Measurements from ENCODE around the gene ZFHX2. TPM values are rescaled to one million over a fixed set of nuclear protein-coding genes. Genes with fewer than 3 reads are reported as not detected.

The ZFHX2 gene
- total and polyA plus RNA-seq, 2 of the 13 experiments (the other 11 are each of a cell fraction or from before 2014, with no cell fraction given), result 0.17 to 0.44 TPM

DNA sequence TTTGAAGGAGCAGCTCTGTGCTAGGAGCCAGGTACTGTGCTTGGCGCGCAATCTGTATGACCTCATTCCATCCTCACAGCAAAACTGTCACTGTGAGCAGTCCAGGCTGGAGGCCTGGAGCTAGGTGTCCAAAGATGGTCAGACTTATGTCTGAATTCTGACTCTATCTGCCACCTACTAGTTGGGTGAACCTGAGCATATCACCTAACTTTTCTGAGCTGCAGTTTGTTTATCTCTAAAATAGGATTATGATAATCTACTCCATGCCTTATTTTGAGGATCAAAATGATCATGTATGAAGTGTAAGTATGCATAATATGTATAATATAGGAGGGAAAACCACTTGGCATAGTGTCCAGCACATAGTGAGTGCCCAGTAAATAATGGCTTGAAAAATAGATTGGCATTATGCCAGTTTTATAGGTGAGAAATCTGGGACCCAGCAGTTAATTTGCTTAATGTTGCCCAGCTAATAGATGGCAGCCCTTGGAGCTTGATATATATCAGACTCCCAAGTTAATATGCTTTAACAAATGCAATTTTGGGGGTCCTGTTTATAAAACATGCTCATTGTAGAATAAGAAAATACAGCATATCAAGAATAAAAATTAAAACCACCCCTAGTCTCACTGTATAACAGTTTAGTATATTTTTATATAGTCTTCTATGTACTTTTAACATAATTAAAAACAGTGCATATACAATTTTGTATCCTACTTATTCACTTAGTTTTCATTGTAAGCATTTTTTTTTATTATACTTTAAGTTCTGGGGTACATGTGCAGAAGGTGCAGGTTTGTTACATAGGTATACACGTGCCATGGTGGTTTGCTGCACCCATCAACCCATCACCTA, 31.6 kb upstream of the ZFHX2 start (continued):
- no peak for TF ChIP-seq NFAT5 (CRISPR knock-in tag; IDR thresholded peaks at IDR 0.05)
- TF ChIP-seq KLF6 (CRISPR knock-in tag; IDR thresholded peaks at IDR 0.05), result no peak
- TF ChIP-seq RBAK (CRISPR knock-in tag; IDR thresholded peaks at IDR 0.05), result no peak
- TF ChIP-seq, protein P1, sequence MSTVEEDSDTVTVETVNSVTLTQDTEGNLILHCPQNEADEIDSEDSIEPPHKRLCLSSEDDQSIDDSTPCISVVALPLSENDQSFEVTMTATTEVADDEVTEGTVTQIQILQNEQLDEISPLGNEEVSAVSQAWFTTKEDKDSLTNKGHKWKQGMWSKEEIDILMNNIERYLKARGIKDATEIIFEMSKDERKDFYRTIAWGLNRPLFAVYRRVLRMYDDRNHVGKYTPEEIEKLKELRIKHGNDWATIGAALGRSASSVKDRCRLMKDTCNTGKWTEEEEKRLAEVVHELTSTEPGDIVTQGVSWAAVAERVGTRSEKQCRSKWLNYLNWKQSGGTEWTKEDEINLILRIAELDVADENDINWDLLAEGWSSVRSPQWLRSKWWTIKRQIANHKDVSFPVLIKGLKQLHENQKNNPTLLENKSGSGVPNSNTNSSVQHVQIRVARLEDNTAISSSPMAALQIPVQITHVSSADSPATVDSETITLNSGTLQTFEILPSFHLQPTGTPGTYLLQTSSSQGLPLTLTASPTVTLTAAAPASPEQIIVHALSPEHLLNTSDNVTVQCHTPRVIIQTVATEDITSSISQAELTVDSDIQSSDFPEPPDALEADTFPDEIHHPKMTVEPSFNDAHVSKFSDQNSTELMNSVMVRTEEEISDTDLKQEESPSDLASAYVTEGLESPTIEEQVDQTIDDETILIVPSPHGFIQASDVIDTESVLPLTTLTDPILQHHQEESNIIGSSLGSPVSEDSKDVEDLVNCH (CRISPR knock-in tag; IDR thresholded peaks at IDR 0.05), result no peak
- no peak for TF ChIP-seq U2AF2 (IDR thresholded peaks at IDR 0.05; ENCODE audit: low read depth, low read length)
- no peak for TF ChIP-seq CHCHD3 (CRISPR knock-in tag; IDR thresholded peaks at IDR 0.05)
- TF ChIP-seq SNRNP70 (IDR thresholded peaks at IDR 0.05; ENCODE audit: low read depth, low read length), result peak; percentile 81; the same call in 1 of the 2 replicates
- TF ChIP-seq ZNF530 (CRISPR knock-in tag; IDR thresholded peaks at IDR 0.05; ENCODE audit: low read depth), result no peak
- TF ChIP-seq ZNF343 (CRISPR knock-in tag; IDR thresholded peaks at IDR 0.05), result 0 out of 2 replicates have a peak, but pooled peaks have one; percentile 8
- TF ChIP-seq ADNP (CRISPR knock-in tag; IDR thresholded peaks at IDR 0.05), result no peak
- TF ChIP-seq ZNF253 (CRISPR knock-in tag; IDR thresholded peaks at IDR 0.05; ENCODE audit: borderline replicate concordance), result no peak
- peak; percentile 70; the same call in 1 of the 2 replicates for TF ChIP-seq HOXA3 (CRISPR knock-in tag; IDR thresholded peaks at IDR 0.05)
- TF ChIP-seq, protein P2, sequence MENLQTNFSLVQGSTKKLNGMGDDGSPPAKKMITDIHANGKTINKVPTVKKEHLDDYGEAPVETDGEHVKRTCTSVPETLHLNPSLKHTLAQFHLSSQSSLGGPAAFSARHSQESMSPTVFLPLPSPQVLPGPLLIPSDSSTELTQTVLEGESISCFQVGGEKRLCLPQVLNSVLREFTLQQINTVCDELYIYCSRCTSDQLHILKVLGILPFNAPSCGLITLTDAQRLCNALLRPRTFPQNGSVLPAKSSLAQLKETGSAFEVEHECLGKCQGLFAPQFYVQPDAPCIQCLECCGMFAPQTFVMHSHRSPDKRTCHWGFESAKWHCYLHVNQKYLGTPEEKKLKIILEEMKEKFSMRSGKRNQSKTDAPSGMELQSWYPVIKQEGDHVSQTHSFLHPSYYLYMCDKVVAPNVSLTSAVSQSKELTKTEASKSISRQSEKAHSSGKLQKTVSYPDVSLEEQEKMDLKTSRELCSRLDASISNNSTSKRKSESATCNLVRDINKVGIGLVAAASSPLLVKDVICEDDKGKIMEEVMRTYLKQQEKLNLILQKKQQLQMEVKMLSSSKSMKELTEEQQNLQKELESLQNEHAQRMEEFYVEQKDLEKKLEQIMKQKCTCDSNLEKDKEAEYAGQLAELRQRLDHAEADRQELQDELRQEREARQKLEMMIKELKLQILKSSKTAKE (CRISPR knock-in tag; IDR thresholded peaks at IDR 0.05; ENCODE audit: borderline replicate concordance), result 0 out of 2 replicates have a peak, but pooled peaks have one; percentile 6
- peak; percentile 59 for TF ChIP-seq ATF7 (IDR thresholded peaks at IDR 0.05)
- no peak; the same call in 1 of the 2 replicates for TF ChIP-seq ATF7 (CRISPR knock-in tag; IDR thresholded peaks at IDR 0.05)
- no peak for TF ChIP-seq ZMAT5 (CRISPR knock-in tag; IDR thresholded peaks at IDR 0.05; ENCODE audit: borderline replicate concordance, low read depth)

Measured in HepG2 (cell line).